Gastroesophageal sphincter (tissue), 3 donors: ENCODE measurements around the gene REPS2.

Experiments
- EP300 ChIP-seq: sonication (generic); formaldehyde crosslinking; IDR thresholded peaks from one replicate; pipeline ENCODE4 v1.6.1; 2017; ENCODE audit warnings: antibody characterized with exemption, mild to moderate bottlenecking
- POLR2A ChIP-seq, 2 donors: fragments of 450-650 bp; IDR thresholded peaks; one replicate each; pipeline ENCODE4 v1.6.1; 2017; ENCODE audit warnings: antibody characterized with exemption in 2 of 2, mild to moderate bottlenecking in 2 of 2, moderate library complexity in 1 of 2
- POLR2AphosphoS5 ChIP-seq: sonication (generic); formaldehyde crosslinking; IDR thresholded peaks from one replicate; pipeline ENCODE4 v1.6.1; 2017; ENCODE audit warnings: antibody characterized with exemption
- TF ChIP-seq, protein P1 (sequence below), 4 experiments: fragments of 200-600 bp in 2 of 4; fragments of 450-650 bp in 2 of 4; sonication (generic) in 1 of 4; IDR thresholded peaks; one replicate each; pipeline ENCODE4 v1.5.1; 2017 to 2019; ENCODE audit warnings: antibody characterized with exemption in 4 of 4, mild to moderate bottlenecking in 2 of 4, moderate library complexity in 2 of 4

- TF ChIP-seq, protein P1, sequence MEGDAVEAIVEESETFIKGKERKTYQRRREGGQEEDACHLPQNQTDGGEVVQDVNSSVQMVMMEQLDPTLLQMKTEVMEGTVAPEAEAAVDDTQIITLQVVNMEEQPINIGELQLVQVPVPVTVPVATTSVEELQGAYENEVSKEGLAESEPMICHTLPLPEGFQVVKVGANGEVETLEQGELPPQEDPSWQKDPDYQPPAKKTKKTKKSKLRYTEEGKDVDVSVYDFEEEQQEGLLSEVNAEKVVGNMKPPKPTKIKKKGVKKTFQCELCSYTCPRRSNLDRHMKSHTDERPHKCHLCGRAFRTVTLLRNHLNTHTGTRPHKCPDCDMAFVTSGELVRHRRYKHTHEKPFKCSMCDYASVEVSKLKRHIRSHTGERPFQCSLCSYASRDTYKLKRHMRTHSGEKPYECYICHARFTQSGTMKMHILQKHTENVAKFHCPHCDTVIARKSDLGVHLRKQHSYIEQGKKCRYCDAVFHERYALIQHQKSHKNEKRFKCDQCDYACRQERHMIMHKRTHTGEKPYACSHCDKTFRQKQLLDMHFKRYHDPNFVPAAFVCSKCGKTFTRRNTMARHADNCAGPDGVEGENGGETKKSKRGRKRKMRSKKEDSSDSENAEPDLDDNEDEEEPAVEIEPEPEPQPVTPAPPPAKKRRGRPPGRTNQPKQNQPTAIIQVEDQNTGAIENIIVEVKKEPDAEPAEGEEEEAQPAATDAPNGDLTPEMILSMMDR (IDR thresholded peaks at IDR 0.05) = no peak
- no peak for TF ChIP-seq POLR2AphosphoS5
- no peak for TF ChIP-seq EP300
- TF ChIP-seq POLR2A (IDR thresholded peaks at IDR 0.05) = no peak
These were observed 105.8 kb downstream of the REPS2 start for GRCh38 chrX:17052210-17052609.
